SH-SY5Y (cell line): ENCODE results near the gene PARP15.

Experiments used
- GATA2 ChIP-seq: IDR thresholded peaks from 2 replicates; pipeline ENCODE4 v1.6.1; 2011; ENCODE audit warnings: mild to moderate bottlenecking, low read depth, low read length
- GATA3 ChIP-seq: IDR thresholded peaks from 2 replicates; pipeline ENCODE4 v1.6.1; 2011; ENCODE audit warnings: low read depth, mild to moderate bottlenecking, low read length, moderate library complexity

The PARP15 gene

DNA sequence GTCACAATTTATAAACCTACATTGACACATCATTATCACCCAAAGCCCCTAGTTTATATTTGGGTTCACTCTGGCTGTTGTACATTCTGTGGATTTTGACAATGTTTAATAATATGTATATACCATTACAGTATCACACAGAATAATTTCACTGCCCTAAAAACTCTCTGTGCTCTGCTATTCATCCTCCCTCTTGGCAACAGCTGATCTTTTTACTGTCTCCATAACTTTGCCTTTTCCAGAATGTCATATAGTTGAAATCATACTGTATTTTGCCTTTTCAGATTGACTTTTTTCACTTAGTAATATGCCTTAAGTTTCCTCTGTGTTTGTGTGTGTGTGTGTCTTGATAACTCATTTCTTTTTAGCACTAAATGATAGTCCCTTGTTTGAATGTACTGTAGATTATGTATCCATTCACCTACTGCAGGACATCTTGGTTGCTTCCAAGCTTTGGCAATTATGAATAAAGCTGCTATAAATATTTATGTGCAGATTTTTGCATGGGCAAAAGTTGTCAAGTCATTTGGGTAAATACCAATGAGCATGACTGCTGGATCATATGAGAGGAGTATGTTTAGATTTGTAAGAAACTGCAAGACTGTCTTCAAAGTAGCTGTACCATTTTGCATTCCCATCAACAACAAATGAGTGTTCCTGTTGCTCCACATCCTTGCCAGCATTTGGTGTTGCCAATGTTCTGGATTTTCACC is 9.5 kb downstream of the PARP15 start:
- TF ChIP-seq GATA2 (no peak), GATA3 (no peak)

DNA sequence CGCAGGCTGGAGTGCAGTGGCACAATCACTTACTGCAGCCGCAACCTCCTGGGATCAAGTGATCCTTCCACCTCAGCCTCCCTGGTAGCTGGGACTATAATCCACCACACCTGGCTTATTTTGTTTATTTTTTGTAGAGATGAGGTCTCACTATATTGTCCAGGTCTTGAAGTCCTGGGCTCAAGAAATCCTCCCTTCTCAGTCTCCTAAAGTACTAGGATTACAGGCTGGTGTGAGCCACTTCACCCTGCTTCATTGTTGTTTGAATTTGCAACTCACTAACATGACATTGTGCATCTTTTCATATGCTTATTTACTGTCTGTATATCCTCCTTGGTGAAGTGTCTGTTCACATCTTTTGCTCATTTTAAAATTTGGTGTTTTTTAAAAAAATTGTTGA is 10.1 kb downstream of the PARP15 start:
- no peak for TF ChIP-seq GATA3
- no peak for TF ChIP-seq GATA2

DNA sequence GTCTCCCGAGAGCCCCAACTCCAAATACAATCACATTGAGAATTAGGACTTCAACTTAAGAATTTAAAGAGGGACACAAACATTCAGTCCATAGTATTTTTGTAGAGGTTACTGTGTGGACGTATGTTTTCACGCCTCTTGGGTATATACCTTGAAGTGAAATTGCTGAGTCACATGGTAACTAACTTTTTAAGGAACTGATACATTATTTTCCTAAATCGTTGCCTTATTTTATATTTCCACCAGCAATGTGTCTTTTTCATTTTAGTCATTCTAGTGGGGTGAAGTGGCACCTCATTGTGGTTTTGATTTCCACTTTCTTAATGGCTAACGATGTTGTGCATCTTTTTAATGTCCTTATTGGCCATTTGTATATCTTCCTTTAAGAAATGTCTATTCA is 11.8 kb downstream of the PARP15 start:
- no peak for TF ChIP-seq GATA3
- TF ChIP-seq GATA2 = no peak

DNA sequence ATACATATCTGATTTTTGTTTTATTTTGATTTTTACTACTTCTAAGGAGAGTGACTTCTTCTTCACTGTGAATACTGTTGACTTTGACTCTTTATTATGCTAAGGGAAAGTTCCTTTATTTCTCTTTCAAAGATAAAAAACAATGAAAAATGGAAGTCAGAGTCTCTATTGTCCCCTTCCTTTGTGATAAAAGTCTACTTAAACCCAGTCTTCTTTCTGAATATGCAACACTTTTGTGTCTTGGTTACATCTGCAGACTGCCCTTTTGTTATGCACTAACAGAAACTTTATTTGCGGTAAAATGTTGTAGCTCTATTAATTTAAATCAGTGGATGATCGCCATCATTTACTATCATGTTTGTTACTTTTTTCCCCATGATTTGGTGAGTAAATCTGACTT is 13.2 kb downstream of the PARP15 start:
- TF ChIP-seq GATA2 (no peak), GATA3 (no peak)

DNA sequence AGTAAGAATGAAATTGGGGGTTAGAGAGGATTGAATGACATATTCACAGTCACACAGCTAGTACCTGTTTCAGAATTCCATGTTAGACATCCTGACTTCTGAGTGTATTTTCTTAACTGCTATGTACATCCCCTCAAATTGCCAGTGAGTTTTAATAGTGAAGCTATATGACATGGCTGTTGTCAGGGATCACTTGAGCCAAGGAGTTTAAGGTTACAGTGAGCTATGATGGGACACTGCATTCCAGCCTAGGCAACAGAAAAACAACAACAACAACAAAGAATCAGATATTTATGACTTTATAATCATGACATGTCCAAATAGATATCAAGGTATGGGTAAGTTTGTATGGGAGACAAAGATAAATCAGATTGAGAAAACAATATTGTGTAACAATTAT is 16.6 kb downstream of the PARP15 start:
- TF ChIP-seq GATA3 (no peak), GATA2 (no peak)

DNA sequence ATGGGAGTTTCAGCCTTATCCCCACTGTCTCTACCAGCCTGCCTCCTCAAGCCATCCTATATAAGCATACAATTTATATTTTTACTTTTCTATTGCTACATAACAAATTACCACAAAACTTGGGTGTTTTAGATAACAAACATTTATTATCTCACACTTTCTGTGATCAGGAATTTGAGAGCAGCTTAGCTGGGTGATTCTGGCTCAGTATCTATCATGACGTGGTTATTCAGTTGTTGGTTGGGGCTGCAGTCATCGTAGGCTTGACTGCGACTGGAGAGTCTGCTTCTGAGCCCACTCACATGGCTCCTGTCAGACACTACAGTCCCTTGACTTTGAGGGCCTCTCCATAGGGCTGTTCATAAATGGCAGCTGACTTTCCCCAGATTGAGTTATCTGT is 20.7 kb downstream of the PARP15 start:
- TF ChIP-seq GATA3 = no peak
- TF ChIP-seq GATA2 = no peak

DNA sequence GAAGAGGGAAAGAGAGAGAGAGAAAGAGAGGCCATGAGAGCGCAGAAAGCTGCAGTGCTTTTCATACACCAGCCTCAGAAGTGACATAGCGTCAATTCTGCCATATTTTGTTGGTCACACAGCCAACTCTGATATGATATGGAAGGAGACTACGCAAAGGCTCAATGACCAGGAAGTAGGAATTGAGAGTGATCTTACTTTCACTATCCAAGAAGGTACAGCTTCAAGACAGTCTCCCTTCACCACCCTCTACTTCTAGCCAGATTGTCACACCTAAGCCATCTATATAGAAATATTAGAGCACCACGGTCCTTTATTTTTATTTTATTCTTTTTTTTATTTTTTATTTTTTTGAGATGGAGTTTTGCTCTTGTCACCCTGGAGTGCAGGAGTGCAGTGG is 21.1 kb downstream of the PARP15 start:
- TF ChIP-seq GATA2 (no peak), GATA3 (no peak)

DNA sequence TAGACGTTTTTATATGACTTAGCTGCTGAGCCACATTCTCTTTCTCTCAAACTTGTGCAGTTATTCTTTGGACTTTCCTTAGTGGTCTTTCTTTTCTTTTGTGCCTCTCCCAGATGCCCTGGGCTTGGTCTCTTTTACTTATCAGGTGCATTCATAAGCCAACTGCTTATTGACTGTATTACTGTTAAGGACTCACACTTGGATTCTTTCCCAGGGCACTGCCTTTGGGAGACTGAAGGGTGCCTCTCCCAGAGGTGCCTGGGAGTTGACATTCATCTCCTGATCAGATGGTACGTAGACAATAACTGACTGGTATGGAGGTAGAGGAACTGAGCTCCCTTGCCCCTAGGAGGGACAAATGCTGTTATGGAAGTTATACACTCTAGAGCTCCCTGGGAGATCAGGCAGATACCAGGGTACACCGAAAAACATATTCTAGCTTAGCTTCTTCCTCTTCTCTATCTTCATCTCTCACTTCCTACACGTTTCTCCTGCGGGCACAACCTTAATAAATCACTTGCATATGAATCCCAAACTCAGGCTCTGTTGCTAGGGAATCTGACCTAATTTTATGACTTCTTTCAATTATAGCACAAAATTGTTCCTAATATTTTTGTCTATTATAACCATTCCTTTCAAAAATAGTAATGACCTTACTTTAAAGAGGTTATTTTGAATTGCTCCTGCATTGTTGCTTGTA is 24.7 kb downstream of the PARP15 start:
- no peak for TF ChIP-seq GATA2
- TF ChIP-seq GATA3 = no peak

DNA sequence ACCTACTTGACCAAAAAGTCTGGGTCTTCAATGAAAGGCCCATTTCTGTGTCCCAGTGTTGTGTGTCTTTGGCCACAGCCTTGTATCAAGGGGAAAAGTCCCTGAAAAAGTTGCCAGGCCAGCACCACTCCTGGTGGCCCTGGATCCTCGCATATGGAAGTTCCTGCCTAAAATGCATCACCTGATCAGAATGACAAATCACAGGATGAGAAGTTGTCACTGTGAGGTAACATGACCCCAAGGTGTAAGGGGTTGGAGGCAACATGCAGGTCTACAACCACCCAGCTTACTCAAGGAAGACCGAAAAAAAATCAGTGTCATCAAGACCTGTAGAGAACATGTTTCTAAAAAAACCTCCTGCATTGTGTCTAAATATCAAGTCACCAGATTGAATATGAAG is 25.6 kb downstream of the PARP15 start:
- TF ChIP-seq GATA3 (no peak), GATA2 (no peak)

DNA sequence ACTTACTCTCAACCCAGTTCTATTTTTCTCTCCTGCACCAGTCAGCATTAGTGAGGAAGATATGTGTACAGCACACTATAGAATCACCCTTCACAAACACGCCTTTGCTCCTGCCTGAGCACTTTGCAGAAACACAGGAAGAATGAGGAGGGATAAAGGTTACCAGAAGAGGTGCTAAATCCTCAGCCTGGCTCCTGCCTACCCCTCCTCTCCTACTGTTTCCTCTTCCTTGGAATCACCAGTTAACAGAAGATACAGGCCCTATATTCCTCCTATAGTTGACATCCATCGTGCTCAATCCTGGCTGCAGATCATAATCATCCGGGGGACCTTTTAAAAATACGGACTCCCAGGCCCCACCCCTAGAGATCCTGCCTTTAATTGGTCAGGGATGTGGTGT is 28.9 kb downstream of the PARP15 start:
- TF ChIP-seq GATA2 = no peak
- TF ChIP-seq GATA3 = no peak

DNA sequence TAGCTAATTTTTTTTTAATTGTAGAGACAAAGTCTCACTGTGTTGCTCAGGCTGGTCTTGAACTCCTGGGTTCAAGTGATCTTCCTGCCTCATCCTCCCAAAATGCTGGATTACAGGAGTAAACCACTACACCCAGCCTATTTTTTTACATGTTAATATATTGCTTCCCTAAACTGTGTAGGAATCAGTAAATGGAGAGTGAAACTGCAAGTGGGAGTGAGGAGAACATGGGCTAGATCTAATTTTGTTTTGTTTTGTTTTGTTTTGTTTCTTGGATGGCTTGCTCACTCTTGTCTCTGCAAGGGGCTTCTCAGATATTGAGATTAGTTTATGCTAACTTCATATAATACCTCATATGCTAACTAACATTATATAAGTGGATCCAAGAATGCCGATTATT is 31.5 kb downstream of the PARP15 start:
- TF ChIP-seq GATA2 (no peak), GATA3 (no peak)

DNA sequence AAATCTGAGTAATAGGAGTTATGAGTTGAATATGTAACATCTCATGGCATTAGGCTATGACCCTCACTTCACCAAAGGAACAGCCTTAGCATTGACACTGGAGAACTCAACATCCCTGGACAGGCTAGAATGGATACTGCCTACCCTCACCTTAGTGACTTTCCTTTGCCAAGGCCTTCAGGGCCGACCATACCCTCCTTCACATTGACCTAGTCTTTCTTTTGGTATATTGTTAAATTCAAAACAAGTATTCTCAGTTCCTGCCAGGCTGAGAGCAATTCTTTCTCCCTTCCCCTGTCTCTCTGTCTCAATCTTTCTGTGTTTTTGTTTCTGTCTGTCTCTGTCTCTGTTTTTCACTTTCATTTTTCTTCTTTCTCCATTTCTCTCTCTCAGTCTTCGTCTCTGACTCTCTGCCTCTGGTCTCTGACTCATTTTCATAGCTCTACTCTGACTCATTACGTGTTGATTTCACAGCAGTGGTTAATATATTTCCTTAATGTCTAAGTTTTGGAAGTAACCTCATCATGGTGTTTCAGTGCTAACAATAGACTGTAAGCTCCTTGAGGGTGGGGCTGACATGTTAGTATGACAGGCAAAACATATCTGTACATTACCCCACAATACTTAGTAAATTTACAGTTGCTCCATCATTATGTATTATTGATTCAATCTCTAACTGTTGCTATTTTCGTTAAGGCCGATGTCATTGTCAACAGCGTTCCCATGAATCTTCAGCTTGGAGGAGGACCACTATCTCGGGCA is 32.5 kb downstream of the PARP15 start:
- TF ChIP-seq GATA3 (no peak), GATA2 (no peak)

DNA sequence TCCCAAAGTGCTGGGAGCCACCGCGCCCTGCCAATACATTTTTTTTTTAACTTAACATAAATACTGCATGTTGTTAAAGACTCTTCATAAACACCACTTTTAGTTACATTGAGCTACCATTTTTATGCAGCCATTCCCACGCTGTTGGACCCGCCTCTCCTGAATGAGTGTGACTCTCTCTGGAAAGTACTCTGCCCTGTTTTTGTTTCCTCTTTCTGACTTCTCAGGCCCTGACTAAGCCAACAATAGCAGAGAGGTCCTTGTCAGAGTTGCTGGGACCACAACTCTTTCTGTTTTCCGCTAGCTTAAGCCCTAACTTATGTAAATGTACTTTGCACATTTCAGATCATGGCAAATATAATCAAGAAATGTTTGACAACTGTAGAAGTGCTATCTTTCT is 35.2 kb downstream of the PARP15 start:
- no peak for TF ChIP-seq GATA3
- no peak for TF ChIP-seq GATA2

DNA sequence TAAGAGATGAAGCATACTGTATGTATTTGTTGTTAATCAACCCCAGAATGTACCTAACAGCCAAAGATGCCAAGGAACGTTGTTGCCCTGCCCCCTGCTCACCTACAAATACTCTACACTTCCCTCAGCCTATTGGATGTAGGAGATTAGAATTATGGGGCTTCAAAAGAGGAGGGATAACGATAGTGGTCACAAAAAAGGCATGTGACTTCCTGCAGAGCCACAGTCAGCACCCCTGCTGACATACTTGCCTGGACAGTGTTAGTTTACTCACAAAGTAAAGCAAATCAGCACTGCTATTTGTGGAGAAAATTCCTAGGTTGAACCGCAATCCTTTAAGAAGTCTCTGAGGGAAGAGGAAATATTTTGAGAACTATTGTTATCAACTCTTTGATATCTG is 37.9 kb downstream of the PARP15 start:
- TF ChIP-seq GATA2 (no peak), GATA3 (no peak)

DNA sequence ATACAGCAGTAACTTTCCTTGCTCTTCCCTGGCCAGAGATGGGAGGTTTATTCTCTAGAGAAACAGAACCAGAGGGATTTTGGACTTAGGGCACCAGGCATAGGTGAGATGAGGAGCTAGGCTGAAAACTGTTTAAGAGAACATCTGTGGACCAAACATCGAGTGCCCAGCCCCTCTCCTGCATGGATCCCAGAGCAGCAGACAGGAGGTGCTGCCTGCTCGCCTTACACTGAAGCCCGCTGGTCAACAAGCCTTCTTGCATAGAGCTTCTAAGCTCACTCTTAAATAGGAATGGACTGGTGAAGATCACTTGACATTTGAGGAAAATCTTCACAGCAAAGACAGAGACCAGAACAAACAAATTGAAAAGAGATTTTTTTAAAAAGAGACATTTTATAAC is 41.2 kb downstream of the PARP15 start:
- TF ChIP-seq GATA2 = no peak
- no peak for TF ChIP-seq GATA3

DNA sequence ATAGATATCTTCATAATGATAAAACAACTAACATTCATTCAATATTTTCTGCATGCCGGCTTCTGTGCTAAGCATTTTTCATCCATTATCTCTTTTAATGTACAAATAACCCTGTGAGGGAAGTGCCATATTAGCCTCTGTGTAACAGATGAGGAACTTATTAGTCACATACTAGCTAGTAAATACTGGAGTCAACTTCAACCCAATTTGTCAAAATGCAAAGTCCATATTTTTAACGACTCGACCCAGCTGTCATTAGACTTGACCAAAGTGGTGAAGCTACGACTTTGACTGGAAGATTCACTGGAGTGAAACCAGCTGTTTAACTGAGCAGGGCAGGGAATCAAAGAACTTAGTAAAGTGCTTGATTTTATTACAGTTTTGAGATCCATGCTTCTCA is 41.6 kb downstream of the PARP15 start:
- TF ChIP-seq GATA3 = no peak
- no peak for TF ChIP-seq GATA2
